Fibroblast of peridontal ligament (primary cell): Measurements from ENCODE around the gene HLF.

ENCODE experiments used
- DNase-seq: peaks from one replicate; pipeline ENCODE4 v3.0.0-alpha.2; 2010; ENCODE audit errors: extremely low read depth

The HLF gene, protein sequence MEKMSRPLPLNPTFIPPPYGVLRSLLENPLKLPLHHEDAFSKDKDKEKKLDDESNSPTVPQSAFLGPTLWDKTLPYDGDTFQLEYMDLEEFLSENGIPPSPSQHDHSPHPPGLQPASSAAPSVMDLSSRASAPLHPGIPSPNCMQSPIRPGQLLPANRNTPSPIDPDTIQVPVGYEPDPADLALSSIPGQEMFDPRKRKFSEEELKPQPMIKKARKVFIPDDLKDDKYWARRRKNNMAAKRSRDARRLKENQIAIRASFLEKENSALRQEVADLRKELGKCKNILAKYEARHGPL

DNA sequence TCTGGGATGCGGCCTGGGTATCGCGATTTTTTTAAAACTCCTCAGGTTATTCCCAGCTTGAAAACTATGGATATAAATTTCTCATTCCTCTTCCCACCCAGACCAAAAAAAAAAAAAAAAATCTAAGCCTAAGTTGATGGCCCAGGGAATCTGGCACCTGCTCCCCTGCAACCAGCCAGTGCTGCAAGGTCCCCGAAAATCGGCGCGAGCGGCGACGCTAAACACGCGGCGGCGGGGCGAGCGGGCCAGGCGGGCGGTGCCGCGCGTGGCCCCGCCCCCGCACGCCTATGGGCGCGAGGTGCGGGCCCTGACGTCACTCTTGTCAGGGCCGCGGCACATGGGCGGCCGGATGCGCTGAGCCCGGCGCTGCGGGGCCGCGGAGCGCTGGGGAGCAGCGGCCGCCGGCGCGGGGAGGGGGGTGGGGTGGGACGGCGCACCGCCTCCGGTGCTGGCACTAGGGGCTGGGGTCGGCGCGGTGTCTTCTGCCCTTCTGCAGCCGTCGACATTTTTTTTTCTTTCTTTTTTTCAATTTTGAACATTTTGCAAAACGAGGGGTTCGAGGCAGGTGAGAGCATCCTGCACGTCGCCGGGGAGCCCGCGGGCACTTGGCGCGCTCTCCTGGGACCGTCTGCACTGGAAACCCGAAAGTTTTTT lies at the start of gene HLF:
Gene HLF (plus strand): TSS at position 316 of the 654 bp plus-strand sequence. CDS start 525 bp downstream, outside the sequence.
- DNase-seq: peak; percentile 31

DNA sequence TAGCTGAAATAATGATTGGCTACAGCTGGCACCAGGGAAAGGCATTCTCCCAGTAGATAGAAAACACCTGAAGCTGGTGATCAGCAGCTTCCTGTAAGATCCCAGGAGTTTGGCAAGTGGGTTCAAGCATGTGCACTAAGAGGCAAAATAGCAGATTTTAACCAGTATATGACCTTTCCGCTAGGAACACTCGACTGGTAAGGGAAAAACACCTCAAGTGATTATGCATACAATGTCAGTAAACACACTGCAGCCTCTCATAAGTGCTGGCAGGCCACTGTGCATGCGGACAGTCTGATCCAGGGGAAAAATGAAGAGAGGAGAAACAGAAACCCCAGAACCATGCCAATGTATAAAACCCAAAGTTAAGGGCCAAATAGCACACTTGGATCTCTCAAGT lies 49.0 kb upstream of the HLF start:
- DNase-seq: no peak

DNA sequence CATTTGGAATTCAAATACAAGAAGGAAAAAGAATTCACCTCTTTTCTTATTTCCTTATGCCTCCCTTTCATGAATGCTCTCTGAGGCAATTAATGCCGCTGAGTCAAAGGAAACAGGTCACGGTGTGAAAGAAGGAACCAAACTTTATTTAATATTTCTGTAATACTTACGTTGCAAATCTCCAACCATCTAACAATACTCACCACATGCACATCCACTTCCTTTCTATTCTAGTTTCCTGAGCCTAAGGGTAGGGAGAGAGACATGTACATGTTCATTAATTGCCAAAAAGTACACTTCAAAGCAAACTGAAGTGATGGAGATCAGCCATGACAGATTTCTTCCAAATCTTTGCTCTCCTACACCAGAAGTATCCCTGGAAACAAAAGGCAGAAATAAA lies 47.9 kb upstream of the HLF start:
- DNase-seq: no peak

DNA sequence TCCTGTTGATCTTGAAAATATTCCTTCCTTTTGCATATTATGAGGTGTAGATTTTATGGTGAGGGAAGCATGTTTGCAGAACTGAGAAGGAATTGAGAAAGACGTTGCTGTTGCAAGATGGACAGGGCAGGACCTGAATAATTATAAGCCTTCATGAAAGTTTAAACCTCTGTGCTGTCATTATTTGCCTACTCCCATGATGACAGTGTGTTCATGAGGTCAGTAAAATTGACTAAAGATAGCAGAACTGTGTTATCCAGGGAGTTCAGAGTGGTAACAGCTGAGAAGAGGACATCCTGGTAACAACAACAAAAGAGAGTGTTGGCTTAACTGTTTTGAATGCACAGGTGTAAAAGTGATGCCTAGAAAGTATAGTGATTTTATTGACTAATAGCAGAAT lies 45.3 kb upstream of the HLF start:
- no peak for DNase-seq

DNA sequence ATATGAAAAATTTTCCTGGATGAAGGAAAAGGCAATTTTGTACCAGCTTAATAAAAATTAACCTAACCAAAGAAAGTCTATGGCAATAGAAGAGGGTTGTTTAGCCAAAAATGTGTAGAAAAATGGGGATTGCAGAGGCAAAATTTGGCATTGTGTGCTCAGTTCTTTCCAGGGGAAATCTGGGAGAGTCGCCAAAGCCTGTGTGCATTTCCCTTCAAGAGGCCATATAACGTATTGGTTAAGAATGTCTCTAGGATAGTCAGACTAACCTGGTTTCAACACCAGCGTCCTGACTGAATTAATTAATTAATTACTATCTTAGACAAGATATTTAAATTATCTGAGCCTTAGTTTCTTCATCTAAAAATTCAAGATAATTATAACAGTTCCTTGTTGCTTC lies 44.8 kb upstream of the HLF start:
- no peak for DNase-seq

DNA sequence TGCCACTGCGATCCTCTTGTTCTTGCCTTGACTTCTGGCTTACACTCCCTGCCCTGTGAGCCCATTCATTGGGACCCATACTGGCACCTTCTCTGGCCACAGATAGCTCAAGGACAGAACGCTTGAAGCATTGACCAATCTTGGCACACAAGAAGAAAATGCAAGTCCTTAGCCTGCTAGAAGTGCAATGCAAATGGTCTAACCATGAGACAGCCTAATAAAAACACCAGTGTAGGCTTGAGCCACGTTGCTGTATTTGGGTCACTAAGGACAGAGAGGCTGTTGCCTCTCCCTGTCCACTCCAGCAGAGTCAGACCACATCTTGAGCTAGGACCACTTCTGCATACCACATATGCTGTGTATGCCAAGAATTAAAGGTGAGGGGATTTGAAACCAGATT lies 41.2 kb upstream of the HLF start:
- no peak for DNase-seq

DNA sequence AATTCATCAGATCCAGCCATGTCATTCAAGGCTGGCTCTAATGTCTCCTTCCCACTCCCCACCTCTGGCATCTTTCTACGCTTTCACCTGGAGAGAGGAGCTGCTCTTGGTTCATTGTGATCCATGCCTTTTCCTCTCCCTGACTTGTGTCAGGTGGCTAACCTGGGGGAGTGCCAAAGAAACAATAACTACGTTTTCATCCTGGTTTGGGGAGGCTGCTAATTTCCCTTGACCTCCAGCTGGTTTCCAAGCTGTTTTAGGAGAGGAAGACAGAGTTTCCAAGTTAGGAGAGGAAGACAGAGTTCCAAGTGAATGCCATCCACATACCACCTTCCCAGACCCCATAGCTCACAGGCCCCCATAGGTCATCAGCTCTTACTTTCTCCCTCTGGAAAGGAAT lies 40.0 kb upstream of the HLF start:
- DNase-seq: no peak

DNA sequence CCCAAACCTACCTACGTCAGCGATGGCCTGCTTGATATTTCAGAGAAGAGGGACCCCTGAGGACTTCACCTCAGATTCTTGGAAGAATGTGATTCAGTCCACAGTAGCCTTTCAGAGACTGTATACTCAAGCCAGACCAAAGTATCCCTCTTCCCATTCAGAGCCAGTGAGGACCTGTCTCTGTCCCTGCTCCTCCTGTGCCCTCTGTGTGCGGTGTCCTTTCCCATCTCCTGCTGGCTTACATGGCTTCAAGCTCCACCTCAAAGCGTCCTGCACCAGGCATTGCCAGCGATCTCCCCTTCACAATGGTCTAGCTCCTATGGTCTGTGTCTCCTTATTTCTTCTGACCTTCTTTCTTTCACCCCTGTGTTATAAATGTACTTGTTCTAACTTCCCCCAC lies 39.5 kb upstream of the HLF start:
- no peak for DNase-seq

DNA sequence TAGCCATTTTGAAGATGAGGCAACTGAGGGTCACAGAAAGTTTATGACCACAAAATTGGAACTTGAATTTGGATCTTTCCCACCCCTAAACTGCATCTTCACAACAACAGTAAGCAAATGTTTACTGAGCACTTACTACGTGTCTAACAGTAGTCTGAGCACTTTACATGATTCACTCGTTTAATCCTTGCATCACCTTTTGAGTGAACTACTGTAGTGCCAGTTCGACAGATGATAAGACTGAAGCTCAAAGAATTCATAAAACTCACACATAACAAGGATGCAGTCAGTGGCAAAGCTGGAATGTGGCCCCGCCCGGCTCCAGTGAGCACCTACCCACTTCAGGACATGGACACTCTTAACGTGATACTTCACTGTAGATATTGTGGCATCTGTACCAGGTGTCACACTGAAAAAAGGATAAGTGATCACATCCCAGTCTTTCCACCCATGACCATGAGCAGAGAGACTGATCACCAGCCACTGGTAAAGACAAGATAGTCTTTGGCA lies 36.0 kb upstream of the HLF start:
- DNase-seq: no peak

DNA sequence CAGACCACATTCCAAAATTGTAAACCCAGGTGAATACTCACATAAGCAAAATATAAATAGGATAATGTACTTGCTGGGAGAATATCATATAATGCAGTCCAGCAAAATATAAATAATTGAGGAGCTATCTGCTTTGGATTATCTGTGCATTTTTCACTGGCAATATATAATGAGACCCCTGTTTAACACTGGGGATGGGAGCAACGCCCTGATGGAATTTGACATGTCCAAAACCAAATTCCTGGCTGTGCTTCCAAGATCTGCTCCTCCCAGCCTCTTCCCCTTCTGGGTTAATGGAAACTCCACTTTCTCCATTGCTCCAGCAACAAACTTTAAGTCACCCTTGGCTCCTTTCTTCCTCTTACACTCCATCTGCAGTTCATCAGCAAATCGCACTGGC lies 35.5 kb upstream of the HLF start:
- no peak for DNase-seq

DNA sequence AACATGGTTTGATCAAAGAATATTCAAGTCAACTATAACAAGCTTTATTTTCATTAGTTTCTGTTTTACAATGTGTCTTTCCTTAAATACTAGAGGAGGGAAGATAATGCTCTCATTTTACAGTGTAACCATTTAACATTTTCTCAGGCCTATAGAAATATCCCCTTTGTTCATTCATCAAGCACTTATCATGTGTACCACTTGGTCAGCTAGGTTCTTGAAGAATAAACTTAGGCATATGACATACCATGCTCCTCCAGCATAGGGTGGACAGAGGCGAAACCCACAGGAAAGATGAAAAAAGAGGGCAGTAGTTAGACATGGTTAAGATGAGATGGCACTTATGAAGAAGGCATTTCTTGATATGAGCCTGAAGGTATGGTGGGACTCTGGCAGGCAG lies 34.0 kb upstream of the HLF start:
- no peak for DNase-seq

DNA sequence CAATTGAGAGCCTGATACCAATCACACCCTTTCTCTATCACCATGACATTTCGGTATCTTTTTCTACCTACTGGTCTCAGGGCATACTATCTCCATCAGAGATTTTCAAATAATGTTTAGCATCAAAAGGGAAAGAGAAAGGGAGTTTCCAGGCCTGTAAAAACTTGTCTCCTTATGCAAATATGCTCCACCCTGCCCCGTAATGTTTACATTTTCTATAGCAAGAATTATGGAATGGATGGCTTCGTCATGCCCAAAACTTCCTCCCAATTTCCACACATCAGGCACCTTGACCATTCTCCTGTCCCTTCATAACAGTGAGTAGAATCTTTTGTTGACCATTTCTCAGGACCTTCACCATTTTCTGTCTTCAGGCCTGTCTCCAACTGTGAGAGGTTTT lies 30.9 kb upstream of the HLF start:
- DNase-seq: no peak

DNA sequence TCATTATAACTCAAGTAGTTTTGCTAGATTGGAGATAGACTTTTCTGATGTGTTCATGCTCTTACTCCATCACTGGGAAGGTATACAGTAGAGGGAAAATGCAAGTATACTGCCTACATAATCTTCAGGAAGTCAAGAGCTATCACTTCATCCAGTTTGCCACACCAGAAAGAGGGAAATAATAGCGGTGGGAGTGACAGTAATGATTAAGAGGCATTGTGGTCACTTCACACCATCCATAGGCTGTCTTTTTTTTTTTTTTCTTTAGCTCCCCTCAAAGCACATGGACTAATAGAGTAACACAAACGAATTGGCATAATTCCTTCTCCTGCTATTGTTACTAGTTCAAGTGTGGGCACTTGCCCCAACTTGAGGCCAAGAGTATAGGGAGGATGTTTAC lies 28.4 kb upstream of the HLF start:
- DNase-seq: no peak

DNA sequence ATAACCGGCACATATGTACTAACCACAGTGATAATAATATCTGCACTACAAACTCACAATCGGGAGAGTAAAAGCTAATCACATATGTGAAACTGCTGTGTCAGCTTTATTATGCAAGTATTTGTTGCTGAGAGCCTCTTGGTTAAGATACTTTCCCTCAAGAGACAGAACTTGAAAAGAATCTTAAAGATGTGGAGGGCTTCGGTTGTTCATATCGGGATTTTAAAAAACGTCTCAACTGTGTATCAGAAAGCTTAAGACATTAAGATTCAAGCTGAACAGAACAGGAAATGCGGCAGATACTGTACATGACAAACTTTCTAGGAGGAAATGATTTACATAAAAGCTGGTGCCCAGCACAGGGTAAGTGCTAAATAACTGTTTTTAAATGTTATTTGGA lies 27.5 kb upstream of the HLF start:
- peak; percentile 16 for DNase-seq

DNA sequence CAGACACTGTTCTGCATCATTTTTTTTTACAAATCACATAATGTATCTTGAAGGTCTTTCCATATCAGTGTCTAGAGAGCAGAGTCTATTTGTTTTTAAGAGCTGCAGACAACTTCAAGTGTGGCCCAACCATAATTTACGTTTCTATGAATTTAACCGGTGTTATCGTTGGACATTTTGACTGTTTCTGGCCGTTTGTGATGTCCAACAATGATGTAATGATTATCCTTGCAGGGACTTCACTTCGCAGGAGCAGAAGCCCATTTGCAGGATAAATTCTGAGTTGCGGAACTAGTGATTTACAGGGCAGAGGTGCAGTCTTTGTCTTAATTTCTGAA lies 26.9 kb upstream of the HLF start:
- DNase-seq: peak; percentile 33

DNA sequence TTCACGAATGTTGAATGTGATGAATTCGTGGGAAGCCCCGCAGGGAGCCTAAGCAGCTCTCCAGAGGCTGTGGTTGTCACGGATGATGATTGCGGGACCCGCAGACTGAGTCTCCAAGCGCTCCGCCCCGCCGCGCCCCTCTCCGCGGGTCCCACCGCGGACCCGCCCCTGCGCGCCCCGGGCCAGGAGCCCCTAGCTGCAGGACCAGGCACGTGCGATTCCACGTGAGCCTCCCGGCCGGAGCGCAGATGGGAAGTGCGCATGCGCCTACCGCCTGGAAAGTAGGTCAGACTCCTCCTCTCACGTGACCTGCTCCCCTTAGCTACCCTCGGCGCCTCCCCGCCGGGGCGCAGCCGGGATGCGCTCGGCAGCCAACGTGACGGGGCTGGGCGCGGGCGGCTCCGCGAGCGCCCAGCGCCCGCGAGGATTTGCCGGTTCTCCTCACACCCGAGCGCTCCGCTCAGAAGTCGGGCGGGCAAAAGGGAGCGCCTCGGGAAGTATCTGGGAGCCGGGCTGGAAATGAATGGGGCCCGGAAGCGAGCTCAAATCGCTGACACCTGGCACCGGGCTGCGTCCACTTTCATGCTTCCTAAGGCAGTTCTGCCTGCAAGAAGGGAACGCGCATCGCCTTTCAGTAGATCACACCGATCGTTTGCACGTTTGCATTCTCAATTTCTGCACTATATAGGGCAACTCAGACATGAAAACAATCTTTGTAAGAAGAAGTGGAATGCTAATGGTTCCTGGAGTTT lies 26.4 kb upstream of the HLF start:
- peak; percentile 82 for DNase-seq

DNA sequence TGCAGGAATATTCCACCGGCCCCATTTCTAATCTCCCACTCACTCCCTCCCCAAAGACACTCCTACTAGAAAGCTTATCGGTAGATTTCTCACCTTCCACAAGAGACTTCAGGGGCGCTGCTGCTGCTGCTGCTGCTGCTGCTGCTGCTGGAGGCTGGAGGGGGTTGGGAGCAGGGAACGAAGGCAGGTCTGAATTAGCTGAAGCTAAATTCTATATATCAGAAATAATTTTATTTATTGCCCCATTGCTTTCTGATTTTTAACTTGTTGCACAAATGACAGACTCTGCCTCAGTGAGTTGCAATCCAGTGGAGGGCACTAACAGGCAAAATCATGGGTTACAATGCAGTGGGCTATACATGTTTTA lies 25.8 kb upstream of the HLF start:
- no peak for DNase-seq

DNA sequence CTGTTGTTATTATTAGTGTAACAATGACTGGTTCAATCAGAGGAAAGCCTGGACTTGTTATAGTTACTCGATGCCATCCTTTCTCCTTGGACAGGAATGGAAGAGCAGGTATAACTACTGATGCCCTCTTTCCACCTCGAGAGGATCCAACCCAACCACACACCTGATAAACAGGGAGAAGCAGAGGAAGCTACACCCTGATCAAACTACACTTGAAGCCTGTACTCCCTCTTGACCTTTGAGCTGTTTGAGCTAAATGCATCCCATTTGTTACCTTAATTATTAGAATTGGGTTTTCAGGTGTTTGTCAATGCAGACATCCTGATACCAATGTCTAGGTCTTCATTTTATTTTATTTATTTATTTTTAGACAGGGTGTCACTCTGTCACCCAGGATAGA lies 23.7 kb upstream of the HLF start:
- no peak for DNase-seq

DNA sequence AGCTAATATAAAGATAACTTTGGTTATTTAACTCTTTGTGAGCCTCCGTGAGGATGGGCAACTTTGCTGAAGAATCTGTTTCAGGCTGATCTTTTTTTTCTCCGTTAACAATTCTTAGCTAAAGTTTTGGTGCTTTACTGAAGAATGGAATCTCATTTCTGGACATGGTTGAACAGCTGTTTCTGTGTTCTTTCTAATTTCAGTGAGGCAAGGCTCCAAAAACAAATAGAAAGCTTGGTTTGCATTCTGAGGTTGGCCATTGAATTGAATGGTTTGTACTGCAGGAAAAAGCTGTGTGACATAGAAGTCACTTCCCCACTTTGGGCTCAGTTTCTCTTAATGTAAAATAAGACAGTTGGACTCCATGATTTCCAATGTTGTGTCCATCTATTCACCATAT lies 22.3 kb upstream of the HLF start:
- DNase-seq: no peak

DNA sequence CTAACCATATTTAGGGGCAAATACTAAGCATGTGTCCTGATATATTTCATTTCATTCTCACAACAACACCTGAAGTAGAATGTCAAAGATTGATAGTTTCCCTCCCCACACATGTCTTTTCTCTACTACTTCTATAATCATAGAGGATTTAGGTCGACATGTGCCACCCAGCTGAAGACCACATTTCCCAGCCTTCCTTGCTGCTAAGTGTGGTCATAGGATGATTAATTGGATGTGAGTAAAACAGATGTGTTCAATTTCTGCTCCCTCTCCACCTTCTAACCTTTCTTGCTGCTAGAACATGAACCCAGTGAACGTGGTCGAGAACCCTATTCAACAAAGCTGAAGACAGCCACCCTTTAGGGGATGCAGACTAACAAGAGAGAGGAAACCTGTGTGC lies 18.8 kb upstream of the HLF start:
- DNase-seq: no peak

DNA sequence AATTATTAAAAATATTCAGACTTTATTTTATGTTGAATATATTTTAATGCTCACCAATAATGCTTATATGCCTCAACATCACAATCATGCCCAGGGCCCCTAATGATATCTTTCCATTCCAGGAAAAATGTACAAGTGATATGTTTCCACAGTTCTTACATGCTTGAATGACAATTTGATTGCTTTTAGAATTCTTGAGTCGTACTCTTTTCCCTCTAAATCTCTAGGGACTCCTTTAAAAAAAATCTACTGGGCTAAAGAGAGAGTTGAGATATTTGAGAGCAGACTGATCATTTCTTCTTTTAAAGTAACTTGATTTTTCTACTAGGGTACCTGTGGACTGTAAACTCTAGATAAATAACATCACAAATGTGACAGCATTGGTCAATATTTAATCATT lies 18.2 kb upstream of the HLF start:
- DNase-seq: no peak

DNA sequence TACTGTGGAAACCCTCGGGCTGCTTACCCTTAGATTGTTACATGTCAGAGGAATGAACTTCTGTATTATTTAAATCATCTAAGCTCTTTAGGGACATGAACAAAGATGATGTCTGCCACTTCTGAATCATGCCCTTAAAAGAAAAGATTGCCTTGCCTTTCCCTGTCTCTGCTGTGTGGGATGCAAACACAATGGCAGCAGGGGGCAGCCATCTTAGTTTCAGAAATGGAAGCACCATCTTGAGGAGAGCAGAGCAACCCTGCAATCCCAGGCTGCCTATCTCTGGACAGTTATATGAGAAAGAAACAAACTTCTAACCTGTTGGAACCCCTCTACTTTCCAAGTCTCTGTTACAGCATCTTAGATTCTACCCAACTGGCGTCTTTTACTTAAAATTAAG lies 16.7 kb upstream of the HLF start:
- no peak for DNase-seq

DNA sequence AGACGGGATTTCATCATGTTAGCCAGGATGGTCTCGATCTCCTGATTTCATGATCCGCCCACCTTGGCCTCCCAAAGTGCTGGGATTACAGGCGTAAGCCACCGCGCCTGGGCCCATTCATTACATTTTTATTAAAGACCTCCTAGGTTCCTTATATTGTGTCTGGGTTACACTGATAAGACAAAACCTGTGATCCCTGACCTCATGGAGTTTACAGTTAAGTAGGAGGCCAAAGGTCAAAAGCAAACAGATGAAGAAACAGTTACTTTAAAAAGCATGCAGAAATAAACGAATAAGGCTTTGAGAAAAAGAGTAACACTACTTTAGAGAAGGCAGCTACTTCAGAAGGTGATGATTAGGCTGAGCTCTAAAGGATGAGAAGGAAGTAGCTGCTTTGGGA lies 14.9 kb upstream of the HLF start:
- no peak for DNase-seq
